Muscle layer of colon (tissue), 2 donors: Measurements from ENCODE around the gene NECAB2.

Experiments used
- H3K27ac ChIP-seq: one replicate; pipeline ENCODE4 v1.7.0; 2013; ENCODE audit warnings: low read depth, mild to moderate bottlenecking, low read length, moderate library complexity
- H3K27me3 ChIP-seq, 2 donors: one replicate each; pipeline ENCODE4 v1.7.0; 2013; ENCODE audit warnings: low read length in 2 of 2, mild to moderate bottlenecking in 2 of 2; ENCODE audit not compliant: insufficient read depth in 2 of 2, control insufficient read depth in 1 of 2
- H3K36me3 ChIP-seq: one replicate; pipeline ENCODE4 v1.7.0; 2013; ENCODE audit warnings: mild to moderate bottlenecking, low read length; ENCODE audit not compliant: insufficient read depth
- H3K4me1 ChIP-seq: one replicate; pipeline ENCODE4 v1.7.0; 2013; ENCODE audit warnings: mild to moderate bottlenecking, low read length; ENCODE audit not compliant: insufficient read depth
- H3K4me3 ChIP-seq, 2 donors: one replicate each; pipeline ENCODE4 v1.7.0; 2013; ENCODE audit warnings: low read length in 2 of 2, low read depth in 1 of 2, mild to moderate bottlenecking in 1 of 2, moderate library complexity in 1 of 2
- H3K9ac ChIP-seq: one replicate; pipeline ENCODE4 v1.7.0; 2013; ENCODE audit warnings: low read length
- H3K9me3 ChIP-seq: one replicate; pipeline ENCODE4 v1.7.0; 2013; ENCODE audit warnings: mild to moderate bottlenecking, low read length
- donor health status: abdominal sarcoma.
- donor health status: Adenocarcinoma of cecum.

NECAB2 gene

DNA sequence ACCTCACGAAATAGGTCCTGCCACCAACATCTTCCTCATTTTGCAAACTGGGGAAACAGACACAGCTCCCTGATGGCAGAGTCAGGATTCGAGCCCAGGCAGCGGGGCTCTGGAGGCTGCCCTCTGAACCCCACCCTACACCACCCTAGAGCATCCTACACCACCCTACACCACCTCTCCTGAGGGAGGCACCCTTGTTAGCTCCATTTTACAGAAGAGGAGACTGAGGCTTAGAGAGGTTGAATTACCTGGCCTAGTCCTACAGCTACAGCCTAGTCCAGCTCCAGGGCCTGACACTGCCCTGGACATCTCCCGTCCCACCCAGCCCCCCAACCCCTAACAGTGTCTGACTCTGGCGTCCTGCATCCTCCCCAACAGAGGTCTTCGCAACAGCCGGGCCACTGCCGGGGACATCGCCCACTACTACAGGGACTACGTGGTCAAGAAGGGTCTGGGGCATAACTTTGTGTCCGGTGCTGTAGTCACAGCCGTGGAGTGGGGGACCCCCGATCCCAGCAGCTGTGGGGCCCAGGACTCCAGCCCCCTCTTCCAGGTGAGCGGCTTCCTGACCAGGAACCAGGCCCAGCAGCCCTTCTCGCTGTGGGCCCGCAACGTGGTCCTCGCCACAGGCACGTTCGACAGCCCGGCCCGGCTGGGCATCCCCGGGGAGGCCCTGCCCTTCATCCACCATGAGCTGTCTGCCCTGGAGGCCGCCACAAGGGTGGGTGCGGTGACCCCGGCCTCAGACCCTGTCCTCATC is 3.2 kb upstream of the NECAB2 start:
- peaks cover 0 to 12% of the 10 kb centered on the region in 2 donors for H3K27me3 ChIP-seq

DNA sequence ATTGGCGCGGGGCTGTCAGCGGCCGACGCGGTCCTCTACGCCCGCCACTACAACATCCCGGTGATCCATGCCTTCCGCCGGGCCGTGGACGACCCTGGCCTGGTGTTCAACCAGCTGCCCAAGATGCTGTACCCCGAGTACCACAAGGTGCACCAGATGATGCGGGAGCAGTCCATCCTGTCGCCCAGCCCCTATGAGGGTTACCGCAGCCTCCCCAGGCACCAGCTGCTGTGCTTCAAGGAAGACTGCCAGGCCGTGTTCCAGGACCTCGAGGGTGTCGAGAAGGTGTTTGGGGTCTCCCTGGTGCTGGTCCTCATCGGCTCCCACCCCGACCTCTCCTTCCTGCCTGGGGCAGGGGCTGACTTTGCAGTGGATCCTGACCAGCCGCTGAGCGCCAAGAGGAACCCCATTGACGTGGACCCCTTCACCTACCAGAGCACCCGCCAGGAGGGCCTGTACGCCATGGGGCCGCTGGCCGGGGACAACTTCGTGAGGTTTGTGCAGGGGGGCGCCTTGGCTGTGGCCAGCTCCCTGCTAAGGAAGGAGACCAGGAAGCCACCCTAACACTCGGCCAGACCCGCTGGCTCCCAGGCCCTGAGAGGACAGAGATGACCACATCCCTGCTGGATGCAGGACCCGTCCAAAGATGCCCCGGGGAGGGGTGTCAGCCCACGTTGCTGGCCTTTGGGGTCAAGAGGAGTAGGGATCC is 2.4 kb upstream of the NECAB2 start:
- H3K9me3 ChIP-seq: no peaks in the 10 kb centered on the region
- no peak overlapping the region for H3K27ac ChIP-seq
- H3K4me1 ChIP-seq: no peaks in the 10 kb centered on the region
- peaks cover 0 to 13% of the 10 kb centered on the region in 2 donors for H3K27me3 ChIP-seq
- H3K9ac ChIP-seq: no peak overlapping the region
- H3K36me3 ChIP-seq: peaks cover 3% of the 10 kb centered on the region
- H3K4me3 ChIP-seq: no peak overlapping the region

More for the DNA sequence above, 3.2 kb upstream of the NECAB2 start:
- Histone ChIP-seq H3K9me3 (no peaks in the 10 kb centered on the region), H3K4me1 (no peaks in the 10 kb centered on the region), H3K36me3 (peaks cover 11% of the 10 kb centered on the region), H3K27ac (no peak overlapping the region), H3K9ac (no peak overlapping the region), H3K4me3 (no peak overlapping the region)

DNA sequence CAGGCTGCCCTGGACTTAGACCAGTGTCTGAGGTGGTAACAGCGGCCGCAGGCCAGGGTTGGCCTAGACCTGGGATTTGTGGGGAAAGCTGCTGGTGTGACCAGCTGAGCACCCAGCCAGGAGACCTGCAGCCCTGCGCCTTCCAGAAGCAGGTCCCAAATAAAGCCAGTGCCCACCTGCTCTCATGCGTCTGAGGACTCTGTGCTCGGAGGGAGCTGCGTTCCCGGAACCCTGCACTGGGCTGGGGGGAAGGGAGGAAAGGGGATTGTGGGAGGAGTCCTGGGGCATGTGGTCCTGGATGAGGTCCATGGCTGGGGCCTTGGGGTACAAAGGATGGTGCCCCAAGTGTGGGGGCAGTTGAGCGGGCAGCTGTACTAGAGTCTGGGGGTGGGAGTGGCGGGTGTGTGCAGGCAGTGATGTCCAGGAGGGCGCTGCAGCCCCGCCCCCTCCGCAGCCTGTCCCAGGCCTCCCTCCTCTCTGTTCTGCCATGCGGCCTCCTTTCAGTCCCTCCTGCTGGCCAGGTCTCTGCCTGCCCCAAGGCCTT is 1.8 kb upstream of the NECAB2 start:
- Histone ChIP-seq H3K4me3 (no peak overlapping the region), H3K4me1 (no peaks in the 10 kb centered on the region), H3K36me3 (no peaks in the 10 kb centered on the region), H3K27ac (no peak overlapping the region), H3K9me3 (no peaks in the 10 kb centered on the region), H3K27me3 (peaks cover 0 to 13% of the 10 kb centered on the region in 2 donors), H3K9ac (no peak overlapping the region)

DNA sequence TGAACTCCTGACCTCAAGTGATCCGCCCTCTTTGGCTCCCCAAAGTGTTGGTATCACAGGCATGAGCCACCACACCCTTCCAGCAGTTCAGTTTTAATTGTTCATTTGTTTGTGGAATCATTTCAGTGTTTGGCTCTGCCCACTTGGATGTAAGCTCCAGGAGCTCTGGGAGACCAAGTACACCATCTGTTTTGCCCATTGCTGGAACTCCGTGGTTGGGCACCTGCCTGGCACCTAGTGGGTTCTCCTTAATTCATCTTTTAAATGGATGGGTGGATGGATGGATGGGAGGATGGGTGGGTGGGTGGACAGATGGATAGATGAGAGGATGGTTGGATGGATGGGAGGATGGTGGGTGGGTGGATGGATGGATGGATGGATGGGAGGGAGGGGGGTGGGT is 953 bp upstream of the NECAB2 start:
- Histone ChIP-seq H3K4me3 (no peak overlapping the region), H3K4me1 (no peaks in the 10 kb centered on the region), H3K27ac (no peak overlapping the region), H3K9me3 (no peaks in the 10 kb centered on the region), H3K36me3 (no peaks in the 10 kb centered on the region), H3K9ac (no peak overlapping the region), H3K27me3 (peaks cover 0 to 13% of the 10 kb centered on the region in 2 donors)

DNA sequence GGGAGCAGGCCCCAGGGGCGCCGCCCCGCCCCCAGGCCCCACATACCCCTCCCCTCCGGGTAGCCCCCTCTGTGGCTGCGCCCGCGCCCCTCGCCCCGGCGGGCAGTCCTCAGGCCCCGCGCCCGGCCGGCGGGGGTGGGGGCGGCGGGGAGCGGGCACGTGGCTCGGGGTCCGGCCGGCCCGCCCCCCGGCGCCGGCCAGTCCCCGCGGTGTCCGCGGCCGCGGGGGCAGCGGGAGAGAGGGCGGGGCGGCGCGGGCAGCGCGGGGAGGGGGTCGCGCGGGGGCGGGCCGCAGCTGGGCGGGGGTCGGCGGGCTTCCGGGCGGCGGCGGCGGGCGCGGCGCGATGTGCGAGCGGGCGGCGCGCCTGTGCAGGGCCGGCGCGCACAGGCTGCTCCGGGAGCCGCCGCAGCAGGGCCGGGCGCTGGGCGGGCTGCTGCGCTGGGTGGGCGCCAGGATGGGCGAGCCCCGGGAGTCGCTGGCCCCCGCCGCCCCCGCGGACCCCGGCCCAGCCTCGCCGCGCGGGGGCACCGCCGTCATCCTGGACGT is 335 bp downstream of the NECAB2 start:
- Histone ChIP-seq H3K27me3 (peaks cover 0 to 13% of the 10 kb centered on the region in 2 donors), H3K36me3 (no peaks in the 10 kb centered on the region), H3K4me3 (no peak overlapping the region), H3K9me3 (no peaks in the 10 kb centered on the region), H3K4me1 (no peaks in the 10 kb centered on the region), H3K9ac (no peak overlapping the region), H3K27ac (no peak overlapping the region)

DNA sequence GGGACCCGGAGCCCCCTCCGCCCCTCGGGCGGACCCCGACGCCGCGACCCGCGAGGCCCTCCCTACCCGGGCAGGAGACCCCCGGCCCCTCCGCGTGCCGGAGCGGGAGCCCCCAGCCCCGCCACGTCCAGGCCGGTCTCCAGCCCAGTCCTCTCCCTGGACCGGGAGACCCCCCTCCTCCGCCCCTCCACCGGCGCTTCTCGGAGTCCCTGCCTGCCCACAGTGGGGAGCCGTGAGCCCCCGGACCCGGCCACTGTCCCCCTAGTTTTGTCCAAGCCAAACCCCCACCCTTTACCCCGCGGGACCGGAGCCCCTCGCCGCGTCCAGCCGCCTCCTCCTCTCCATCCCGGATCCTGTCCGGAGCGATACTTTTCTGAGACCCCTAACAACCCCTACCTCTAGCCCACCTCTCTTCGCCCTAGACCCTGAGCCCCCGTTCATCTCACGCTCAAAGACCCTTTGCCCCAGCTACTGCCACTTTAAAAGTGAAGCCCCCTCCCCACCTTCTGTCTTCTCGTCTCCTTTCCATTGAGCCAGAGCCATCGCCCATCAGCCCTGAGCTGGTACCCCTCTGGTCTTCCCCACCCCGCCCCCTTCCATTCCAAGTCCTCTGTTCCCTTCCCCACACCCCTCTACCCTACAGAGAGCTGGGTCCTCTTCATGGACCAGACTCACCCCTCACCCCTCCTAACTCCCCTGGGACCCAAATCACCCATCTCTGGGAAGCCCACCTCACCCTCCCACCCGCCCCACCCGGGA is 1.0 kb downstream of the NECAB2 start:
- Histone ChIP-seq H3K27ac (no peak overlapping the region), H3K9ac (no peak overlapping the region), H3K4me1 (no peaks in the 10 kb centered on the region), H3K9me3 (no peaks in the 10 kb centered on the region), H3K27me3 (peaks cover 0 to 13% of the 10 kb centered on the region in 2 donors), H3K4me3 (no peak overlapping the region), H3K36me3 (no peaks in the 10 kb centered on the region)

DNA sequence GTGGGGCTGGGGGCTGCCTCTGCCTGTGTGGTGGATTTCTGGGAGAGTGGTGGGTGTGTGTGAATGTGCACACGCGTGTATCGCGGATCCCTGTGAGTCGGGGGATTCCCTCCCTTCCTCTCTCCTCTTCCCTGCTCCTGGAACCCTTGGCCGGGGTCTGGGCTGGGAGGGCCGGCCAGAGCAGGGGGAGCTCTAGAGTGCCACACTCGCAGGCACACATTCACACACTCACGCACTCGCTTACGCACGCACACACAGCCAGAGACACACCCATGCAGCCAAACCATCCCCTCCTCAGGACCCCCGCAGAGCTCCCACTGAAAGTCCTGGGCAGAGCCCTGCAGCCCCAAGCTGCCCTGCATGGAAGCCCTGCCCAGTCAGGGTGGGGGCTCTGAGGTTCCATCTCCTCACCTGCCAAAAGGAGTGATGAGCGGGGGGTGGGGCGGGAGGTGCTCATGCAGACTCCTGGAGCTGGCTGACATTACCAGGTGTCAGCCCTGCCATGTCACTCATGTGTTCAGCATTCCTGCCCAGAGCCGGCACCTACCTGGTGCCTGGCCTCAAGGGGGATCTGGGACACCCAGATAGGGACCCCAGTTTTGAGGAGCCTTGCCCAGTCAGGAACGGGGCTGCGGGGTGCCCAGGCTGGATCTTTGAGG is 1.9 kb downstream of the NECAB2 start:
- no peak overlapping the region for H3K27ac ChIP-seq
- H3K27me3 ChIP-seq: peaks cover 0 to 13% of the 10 kb centered on the region in 2 donors
- H3K9ac ChIP-seq: no peak overlapping the region
- H3K36me3 ChIP-seq: no peaks in the 10 kb centered on the region
- H3K4me3 ChIP-seq: no peak overlapping the region
- H3K4me1 ChIP-seq: no peaks in the 10 kb centered on the region
- H3K9me3 ChIP-seq: no peaks in the 10 kb centered on the region

DNA sequence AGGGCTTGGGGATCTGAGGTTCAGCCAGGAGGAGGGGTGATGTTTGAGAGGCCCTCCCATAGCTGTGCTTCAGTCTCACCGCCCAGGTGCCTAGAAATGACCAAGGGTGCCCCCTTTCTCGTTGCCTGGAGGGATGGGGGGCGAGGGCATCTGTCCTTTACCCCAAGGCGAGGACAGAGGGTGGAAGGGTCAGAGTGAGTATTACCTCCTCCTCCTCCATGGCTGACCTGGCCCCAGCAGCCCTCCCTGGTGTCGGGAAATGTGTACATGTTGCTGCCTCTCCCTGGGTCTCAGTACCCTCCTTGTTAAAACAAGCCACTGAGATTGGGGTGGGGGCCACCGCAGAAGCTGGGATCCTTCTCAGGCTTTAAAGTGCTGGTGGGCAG is 2.4 kb downstream of the NECAB2 start:
- Histone ChIP-seq H3K27me3 (peaks cover 0 to 13% of the 10 kb centered on the region in 2 donors), H3K9ac (no peak overlapping the region), H3K27ac (no peak overlapping the region), H3K9me3 (no peaks in the 10 kb centered on the region), H3K4me3 (no peak overlapping the region), H3K36me3 (no peaks in the 10 kb centered on the region), H3K4me1 (no peaks in the 10 kb centered on the region)

DNA sequence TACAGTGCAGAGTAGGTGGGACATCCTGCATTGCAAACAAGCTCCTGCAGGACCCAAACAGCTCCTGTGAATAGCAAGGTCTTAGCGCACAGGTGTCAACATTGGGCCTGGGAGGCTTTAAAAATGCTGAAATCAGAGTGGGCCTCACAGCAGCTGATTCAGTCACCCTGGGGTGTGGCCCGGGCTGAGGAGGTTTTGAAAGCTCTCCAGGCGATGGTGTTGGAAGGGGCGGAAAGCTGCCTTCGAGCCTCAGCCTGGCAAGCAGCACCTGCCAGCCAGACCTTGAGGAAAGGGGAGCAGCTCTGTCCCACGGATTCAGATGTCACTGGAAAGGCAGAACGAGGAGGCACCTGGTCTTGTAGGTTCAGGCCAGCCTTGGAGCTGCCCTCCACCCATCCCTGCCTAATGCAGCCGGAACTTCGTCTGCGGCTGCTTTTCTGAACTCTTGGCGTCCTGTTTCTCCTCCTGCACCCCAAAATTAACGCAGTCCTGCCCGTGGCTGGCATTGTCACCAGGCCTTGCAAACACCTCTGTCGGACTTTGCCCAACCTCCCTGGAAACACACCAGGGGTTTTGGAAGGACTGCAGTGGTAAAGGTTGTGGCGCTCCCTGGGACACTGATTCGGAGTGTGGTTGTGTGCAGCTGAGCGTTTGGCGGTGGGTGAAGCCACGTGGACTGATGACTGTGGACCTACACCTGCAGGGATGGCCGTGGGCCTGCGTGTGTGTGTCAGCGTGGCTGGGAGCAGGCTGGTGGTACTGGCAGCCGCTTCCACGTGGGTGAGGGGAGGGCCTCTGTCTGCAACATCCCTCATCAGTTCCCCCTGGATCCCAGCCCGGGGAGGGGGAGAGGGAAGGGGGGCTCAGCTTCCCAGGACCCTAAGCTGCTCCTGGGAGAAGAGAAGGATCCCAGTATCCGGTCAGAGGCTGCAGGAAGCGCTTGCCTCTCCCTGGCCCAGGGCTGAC is 3.4 kb downstream of the NECAB2 start:
- Histone ChIP-seq H3K36me3 (no peaks in the 10 kb centered on the region), H3K4me3 (no peak overlapping the region), H3K27ac (no peak overlapping the region), H3K4me1 (no peaks in the 10 kb centered on the region), H3K9ac (no peak overlapping the region), H3K9me3 (no peaks in the 10 kb centered on the region), H3K27me3 (peaks cover 0 to 13% of the 10 kb centered on the region in 2 donors)
